Measurements from ENCODE around the gene SMARCA4.

GRCh38 chr19:10968527-10969135, 7.8 kb downstream of the SMARCA4 start:
- TF ChIP-seq, protein P1, sequence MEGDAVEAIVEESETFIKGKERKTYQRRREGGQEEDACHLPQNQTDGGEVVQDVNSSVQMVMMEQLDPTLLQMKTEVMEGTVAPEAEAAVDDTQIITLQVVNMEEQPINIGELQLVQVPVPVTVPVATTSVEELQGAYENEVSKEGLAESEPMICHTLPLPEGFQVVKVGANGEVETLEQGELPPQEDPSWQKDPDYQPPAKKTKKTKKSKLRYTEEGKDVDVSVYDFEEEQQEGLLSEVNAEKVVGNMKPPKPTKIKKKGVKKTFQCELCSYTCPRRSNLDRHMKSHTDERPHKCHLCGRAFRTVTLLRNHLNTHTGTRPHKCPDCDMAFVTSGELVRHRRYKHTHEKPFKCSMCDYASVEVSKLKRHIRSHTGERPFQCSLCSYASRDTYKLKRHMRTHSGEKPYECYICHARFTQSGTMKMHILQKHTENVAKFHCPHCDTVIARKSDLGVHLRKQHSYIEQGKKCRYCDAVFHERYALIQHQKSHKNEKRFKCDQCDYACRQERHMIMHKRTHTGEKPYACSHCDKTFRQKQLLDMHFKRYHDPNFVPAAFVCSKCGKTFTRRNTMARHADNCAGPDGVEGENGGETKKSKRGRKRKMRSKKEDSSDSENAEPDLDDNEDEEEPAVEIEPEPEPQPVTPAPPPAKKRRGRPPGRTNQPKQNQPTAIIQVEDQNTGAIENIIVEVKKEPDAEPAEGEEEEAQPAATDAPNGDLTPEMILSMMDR (IDR thresholded peaks at IDR 0.05): no peak
- TF ChIP-seq POLR2A (IDR thresholded peaks at IDR 0.05): no peak

Measured in testis (tissue), 2 donors.